Left hindlimb (tissue), 1 donor: ENCODE measurements around the gene VSIG10.
A peak's percentile ranks its signal among the peaks of the same experiment; 100 is the strongest.
"Not testable (repeated sequence)": the region's sequence is repeated elsewhere in the genome, so short reads cannot be mapped to it uniquely, and the experiment has no call there.

ENCODE experiments used
- DNase-seq: peaks from one replicate; pipeline ENCODE4 v3.0.0-alpha.2; 2018

Gene VSIG10

GRCh38 chr12:118103201-118103600 lies 610 bp downstream of the VSIG10 start:
- peak; percentile 36 for DNase-seq

GRCh38 chr12:118102609-118103008 lies 1.2 kb downstream of the VSIG10 start:
- no peak for DNase-seq

GRCh38 chr12:118102070-118102469 lies 1.7 kb downstream of the VSIG10 start:
- DNase-seq = no peak

GRCh38 chr12:118101051-118101450 lies 2.8 kb downstream of the VSIG10 start:
- DNase-seq = no peak

DNA sequence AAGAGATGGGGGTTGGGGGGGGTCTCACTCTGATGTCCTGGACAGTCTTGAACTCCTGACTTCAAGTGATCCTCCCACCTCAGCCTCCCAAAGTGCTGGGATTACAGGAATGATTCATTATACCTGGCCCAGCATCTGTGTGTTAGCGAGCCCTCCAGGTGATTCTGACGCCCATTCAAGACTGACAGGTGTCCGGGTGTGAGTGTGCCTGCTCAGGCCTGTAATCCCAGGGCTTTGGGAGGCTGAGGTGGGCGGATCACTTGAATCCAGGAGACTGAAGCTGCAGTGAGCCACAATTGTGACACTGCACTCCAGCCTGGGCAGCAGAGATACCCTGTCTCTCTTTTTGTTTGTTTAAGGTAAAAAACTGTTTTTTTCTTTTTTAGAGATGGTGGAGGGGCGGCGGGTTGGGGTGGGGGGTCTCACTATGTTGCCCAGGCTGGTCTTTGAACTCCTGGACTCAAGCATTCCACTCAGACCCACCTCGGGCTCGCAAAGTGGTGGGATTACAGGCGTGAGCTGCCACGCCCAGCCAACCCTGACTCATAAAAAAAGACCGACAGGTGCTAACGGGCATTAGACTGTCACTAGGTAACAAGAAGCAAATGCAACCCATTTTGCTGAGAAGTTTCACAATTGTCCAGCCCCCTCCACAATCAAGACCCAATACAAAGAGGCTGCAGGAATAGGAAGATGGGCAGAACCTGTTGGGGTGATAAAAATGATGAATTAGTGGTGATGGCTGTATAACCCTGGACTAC lies 4.7 kb downstream of the VSIG10 start:
- DNase-seq = no peak

- no peak for DNase-seq
Measured at GRCh38 chr12:118098401-118098800, 5.4 kb downstream of the VSIG10 start.

DNA sequence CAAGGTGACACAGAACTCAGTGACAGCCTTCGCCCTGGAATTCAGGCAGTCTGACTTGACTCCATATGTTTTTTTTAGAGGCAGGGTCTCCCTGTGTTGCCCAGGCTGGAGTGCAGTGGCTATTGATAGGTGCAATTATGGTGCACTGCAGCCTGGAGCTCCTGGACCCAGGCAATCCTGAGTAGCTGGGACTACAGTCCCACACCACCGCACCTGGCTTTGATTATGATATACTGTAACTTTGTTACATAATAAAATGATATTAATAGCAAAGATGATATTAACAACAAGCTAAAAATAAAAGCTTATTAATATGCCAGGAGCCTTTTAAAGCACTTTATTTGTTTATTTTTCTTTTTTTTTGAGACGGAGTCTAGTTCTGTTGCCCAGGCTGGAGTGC lies 9.8 kb downstream of the VSIG10 start:
- no peak for DNase-seq

- DNase-seq = no peak
Measured at GRCh38 chr12:118089782-118090181, 14.0 kb downstream of the VSIG10 start.

GRCh38 chr12:118082161-118082560 lies 21.6 kb downstream of the VSIG10 start:
- no peak for DNase-seq

DNA sequence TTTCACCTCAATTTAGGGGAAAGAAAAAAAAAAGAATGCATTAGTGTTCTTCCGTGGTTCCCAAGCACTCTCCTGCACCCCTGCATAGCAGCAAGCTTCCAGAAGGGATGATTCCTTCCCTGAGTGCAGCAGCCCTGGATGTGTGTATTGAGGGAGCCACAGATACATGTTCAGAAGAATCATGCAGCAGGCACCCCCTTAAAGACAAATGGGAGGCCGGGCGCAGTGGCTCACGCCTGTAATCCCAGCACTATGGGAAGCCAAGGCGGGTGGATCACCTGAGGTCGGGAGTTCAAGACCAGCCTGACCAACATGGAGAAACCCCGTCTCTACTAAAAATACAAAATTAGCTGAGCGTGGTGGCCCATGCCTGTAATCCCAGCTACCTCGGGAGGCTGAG lies 22.3 kb downstream of the VSIG10 start:
- not testable (repeated sequence) for DNase-seq

GRCh38 chr12:118073768-118074167 lies 30.0 kb downstream of the VSIG10 start:
- DNase-seq = no peak

DNA sequence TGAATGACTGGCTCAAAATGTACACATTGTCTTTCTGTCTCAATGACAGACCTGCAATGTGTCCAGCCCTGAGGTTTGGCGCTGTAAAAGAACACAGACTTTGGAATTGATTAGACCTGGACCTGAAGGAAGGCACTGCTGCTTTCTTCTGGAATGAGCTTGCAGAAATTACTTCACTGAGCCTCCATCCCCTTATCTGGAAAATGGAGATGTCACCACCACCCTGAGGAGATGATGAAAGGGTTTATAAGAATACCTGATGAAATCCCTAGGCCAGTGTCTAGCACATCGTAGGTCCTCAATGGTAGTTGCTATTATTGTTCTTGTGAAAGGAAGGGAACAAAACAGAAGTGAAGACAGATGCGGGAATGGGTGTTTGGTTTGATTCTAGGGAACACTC lies 33.2 kb downstream of the VSIG10 start:
- no peak for DNase-seq

GRCh38 chr12:118068445-118068844 lies 35.4 kb downstream of the VSIG10 start:
- DNase-seq = no peak

DNA sequence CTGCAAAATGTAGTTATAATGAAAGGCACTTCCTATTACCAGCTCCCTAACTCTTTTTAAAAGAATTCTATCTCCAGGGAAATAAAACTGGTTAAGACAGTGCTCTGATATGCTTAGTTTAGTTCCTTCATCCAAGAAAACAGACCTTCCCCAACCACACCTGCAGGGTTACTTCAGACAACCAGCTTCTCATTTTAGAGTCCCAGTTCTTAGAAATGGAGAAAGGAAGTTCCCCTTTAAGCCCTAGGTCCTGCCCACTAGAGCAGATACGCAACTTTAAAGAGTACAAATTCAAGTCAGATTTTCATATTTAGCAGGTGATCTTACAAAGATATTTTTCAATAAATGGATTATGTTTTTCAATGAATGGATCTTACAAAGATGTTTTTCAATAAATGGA lies 38.4 kb downstream of the VSIG10 start:
- DNase-seq = no peak

DNA sequence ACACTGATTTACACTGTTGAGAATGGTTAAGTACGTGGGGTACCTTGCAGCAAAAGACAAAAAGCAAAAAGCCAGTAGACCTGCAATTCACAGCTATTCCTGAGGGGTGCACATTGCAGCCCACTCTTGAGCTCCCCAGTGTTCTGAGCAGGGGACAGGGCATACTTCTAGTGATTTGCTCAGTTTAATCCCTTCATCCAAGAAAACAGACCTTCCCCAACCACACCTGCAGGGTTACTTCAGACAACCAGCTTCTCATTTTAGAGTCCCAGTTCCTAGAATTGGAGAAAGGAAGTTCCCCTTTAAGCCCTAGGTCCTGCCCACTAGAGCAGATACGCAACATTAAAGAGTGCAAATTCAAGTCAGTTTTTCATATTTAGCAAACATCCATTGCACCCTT lies 39.2 kb downstream of the VSIG10 start:
- DNase-seq = no peak

DNA sequence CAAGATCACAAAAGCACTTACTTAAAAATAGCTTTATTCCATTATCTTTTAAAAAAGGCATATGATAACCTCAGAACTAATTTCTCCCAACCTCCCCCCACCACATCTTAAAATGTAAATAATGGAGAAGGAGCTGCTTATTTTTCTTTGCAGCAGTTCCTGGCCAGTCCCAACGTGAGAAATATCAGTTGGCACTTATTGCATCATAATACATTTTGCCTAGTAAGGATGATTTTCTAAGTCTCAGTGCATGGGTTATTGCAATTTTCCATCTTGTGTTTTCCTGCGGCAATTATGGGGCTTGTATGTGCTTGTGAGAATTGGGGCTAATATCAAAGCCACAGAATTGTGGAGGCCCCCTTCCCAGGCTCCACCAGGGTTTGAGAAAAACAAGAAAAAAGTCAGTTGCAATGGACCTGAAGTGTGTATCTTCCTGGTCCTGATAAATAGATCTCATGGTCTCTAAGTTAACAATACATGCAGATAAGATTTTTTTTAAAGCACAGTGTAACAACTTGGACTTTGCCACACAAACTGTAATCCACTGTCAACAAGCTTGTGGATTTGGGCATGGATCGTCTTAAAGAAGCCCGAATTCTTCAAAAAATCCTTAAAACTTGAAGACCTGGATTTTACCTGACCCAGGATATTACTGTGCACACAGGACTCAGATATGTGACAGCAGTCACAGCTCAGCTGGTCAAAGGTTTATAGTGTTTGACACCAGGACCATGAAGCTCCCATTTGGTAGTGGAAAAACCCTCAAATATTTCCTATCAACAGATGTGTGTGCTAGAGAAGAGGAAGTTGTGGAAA lies 40.0 kb downstream of the VSIG10 start:
- no peak for DNase-seq

- peak; percentile 68 for DNase-seq
Measured at GRCh38 chr12:118061873-118062843, 41.7 kb downstream of the VSIG10 start.

DNA sequence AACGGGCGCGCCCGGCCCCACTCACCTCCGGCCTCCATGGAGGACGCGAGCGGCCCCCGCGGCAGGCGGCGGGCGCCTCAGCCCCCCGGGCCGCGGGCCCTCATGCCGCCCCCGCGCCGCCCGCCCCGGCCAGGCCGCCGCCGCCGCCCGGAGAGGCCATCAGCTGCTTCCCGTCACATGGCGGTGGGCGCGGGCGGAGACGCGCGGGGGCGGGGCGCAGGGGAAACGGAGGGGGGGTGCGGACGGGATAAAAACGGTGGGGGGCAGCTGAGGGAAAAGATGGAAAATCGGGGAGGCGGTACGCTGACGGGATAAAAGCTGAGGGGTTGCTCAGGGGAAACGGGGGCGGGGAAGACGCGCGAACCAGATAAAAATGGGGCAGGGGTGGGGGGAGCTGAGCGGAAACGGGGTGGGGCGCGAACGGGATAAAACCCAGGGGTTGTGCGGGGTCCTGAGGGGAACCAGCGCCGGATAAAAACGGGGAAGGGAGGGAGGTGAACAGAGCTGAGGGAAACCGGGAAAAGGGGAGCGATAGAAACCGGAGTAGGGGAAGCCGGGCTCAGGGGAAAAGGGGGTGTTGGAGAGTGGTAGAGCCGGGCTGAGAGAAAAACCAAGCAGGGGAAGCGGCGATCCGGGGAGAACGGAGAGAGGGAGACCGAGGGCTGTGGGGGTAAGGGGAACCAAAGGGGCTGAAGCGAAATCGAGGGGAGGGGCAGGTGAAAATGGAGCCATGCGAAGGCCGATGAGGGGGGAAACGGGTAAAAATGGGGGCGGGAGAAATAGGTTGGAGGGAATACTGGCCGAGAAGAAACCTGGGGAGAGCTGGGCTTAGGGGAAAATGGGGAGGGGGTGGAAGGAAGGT lies 42.6 kb downstream of the VSIG10 start, which contains the start of gene WSB2:
TSS of gene WSB2 (minus strand) at position 169 of the 862 bp plus-strand sequence. CDS start at position 38, 131 bp downstream.
- DNase-seq = peak; percentile 90

GRCh38 chr12:118060301-118061010 lies 43.4 kb downstream of the VSIG10 start:
- peak; percentile 57 for DNase-seq

DNA sequence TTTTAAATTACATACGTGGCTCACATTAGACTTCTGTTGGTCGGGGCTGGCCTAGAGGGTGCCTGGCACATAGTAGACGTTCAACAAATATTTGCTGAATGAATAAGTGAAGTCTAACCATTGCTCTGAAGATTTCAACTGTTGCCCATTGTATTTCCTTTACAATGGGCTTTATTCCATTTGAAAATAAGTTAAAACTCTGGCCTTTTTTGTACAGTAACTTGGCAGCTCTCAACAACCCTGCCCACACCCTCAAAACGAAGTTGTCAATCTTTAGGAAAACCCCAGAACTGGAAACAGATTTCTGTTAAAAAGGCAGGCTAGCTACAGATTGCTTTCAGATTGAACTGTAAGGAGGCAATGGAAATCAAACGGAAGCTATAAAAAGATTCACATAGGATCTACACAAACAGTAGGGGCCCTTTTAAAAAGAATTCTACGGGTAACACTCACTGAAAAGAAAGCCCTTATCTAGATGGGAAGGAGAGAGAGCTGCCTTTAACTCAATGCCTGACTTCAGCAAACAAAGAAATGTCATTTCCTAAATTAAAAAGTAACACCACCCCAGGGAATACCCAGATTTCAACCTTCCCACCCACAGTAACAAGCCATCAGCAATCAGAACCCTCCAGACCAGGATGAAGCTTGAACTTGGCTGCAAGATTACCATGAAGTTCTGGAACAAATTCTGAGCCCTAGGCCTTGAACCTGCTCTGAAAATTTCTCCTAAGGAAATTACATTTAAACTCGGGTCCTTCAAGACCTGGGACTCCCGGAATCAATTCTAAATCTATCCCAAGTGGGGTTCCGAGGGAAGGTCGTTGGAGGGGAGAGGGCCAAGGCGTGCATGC lies 44.2 kb downstream of the VSIG10 start:
- DNase-seq = no peak
